HG03565 (cell line): ENCODE measurements around the gene MZF1.
A peak's percentile ranks its signal among the peaks of the same experiment; 100 is the strongest.
"Not testable (repeated sequence)": the region's sequence is repeated elsewhere in the genome, so short reads cannot be mapped to it uniquely, and the experiment has no call there.

ENCODE experiments used
- ATAC-seq: cut with Tn5 transposase; IDR thresholded peaks from one replicate; pipeline ENCODE4 v1.9.1; 2021; ENCODE audit warnings: mild to moderate bottlenecking, moderate library complexity; ENCODE audit not compliant: unreplicated experiment

MZF1 gene

DNA sequence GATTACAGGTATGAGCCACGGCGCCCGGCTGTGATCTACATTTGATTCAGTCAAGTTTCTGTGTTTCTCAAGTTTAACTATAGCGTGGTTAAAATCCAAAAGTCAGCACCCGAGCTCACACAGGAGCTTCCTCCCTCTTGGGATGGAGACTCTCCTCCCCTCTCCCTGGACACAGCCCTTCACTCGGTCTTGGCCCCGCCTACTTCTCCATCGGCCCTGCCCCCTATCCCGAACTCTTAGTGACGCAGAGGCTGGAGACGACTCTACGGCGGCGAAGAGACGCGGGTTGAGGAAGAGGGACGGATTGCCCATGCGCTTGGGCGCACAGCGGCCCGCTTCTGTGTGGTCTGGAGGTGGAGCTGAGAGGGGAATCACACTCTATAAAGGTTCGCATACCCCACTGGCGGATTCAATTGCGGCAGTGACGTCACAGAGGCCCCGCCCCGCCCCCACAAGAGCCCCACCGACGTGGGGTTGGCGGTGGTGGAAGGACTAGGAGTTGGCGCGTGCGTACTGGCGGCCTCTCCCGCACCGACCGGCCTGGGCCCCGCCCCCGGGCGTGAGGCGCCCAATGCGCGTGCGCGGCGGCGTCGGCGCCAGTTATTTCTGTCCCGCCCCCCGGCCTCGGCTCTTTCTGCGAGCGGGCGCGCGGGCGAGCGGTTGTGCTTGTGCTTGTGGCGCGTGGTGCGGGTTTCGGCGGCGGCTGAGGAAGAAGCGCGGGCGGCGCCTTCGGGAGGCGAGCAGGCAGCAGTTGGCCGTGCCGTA, 29.1 kb downstream of the MZF1 start, which contains the start of gene TRIM28:
Gene TRIM28 (plus strand): TSS at position 239 of the 765 bp plus-strand sequence. CDS start 694 bp downstream, outside the sequence.
- peak; percentile 73 for ATAC-seq

DNA sequence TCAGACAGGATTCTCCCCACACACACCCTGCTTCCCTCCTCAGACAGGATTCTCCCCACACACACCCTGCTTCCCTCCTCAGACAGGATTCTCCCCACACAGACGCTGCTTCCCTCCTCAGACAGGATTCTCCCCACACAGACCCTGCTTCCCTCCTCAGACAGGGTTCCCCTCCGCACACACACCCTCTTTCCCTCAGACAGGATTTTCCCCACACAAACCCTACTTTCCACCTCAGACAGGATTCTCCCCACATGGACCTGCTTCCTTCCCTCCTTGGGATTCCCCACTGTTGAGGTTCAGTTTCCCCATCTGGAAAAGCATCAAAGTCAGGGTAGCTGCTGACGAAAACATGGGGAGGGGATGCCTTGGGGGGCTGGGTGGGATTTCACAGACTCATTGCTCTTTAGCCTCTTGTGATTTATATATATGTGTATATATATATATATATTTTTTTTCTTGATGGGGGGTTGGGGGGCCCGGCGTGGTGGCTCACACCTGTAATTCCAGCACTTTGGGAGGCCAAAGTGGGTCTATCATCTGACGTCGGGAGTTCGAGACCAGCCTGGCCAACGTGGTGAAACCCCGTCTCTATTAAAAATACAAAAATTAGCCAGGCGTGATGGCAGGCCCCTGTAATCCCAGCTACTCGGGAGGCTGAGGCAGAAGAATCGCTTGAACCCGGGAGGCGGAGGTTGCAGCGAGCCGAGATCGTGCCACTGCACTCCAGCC, 30.3 kb downstream of the MZF1 start:
- not testable (repeated sequence) for ATAC-seq

GRCh38 chr19:58539169-58539559, 34.0 kb downstream of the MZF1 start:
- ATAC-seq: not testable (repeated sequence)

- ATAC-seq: no peak
Measured at GRCh38 chr19:58538257-58539168, 34.6 kb downstream of the MZF1 start.

DNA sequence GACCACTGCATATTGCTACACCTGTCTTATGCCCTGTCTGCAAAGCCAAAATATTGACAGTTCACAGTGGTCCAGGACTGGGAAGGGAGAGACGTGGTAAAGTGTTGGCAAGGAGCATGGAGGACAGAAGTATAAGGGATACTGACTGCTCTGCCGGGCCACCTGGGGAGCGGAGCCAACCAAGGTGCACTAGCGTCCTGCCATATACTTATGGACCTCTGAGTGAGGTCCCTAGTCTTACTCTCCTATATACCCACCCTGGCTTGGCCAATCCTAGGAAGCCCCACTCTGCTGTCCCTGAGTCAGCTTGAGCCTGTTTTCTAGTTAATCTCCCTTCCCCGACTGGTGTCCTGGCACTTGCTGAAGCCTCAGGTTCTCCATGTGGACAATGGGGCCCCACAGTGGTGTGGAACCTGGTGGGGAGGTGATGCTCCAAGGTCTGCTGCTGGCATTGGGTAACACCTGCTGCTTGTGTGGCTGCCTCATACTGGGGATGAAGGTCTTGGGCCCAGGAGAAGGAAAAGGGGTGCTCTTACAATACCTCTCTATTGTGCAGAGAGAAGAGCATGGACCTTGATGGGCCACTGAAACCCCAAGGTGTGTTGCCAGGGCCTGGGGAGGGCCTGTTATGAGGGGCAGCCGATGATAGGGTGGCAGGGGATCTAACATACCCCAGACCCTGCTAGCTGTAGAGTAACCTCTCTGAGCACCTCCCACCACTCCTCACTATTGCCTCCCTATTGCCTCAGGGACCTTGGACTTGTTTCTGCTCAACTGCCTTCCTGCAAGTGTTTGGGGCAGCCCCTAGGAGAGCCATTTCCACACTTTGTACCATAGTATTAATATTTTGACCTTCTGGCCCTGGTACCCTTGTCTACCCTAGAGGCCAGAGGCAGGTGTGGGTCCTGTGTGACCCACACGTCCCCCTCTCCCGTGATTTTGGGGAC, 36.0 kb downstream of the MZF1 start:
- ATAC-seq: no peak

GRCh38 chr19:58535857-58536256, 37.3 kb downstream of the MZF1 start:
- ATAC-seq: no peak

DNA sequence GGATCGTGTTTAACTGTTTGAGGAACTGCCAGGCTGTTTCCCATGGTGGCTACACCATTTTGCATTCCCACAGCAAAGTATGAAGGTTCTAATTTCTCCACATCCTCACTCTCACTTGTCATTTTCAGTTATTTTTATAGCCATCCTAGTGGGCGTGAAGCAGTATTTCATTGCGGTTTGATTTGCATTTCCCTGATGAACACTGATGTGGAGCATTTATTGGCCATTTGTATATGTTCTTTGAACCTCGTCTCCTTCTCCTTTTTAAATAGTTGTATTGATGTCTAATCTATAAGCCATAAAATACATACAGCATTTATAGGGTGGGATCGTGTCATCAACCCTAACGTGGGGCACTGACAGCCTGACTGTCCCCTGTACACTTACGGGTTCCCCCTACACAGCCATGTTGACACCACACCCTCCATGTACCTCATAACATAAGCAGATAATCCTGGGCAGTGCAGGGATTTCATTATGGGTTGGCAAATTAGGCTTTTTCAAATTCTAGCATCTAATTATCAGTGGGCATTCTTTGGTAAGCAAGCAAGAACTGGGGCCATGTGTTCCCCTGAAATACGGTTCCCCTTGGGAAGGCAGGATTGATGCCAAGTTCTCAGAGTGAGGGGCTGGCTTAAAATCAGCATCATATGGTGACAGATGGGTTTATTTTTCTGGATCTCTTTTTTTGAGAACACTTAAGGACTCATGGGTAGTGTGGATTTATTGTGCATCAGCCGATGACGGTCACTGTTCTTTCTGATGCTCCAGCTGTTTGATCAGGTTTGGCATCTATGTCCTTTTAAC, 41.9 kb downstream of the MZF1 start:
- no peak for ATAC-seq

GRCh38 chr19:58529405-58529804, 43.7 kb downstream of the MZF1 start:
- ATAC-seq: no peak

- ATAC-seq: no peak
Measured at GRCh38 chr19:58522709-58523108, 50.4 kb downstream of the MZF1 start.

- ATAC-seq: no peak
Measured at GRCh38 chr19:58521651-58522050, 51.5 kb downstream of the MZF1 start.

GRCh38 chr19:58520257-58520599, 52.9 kb downstream of the MZF1 start:
- ATAC-seq: no peak

DNA sequence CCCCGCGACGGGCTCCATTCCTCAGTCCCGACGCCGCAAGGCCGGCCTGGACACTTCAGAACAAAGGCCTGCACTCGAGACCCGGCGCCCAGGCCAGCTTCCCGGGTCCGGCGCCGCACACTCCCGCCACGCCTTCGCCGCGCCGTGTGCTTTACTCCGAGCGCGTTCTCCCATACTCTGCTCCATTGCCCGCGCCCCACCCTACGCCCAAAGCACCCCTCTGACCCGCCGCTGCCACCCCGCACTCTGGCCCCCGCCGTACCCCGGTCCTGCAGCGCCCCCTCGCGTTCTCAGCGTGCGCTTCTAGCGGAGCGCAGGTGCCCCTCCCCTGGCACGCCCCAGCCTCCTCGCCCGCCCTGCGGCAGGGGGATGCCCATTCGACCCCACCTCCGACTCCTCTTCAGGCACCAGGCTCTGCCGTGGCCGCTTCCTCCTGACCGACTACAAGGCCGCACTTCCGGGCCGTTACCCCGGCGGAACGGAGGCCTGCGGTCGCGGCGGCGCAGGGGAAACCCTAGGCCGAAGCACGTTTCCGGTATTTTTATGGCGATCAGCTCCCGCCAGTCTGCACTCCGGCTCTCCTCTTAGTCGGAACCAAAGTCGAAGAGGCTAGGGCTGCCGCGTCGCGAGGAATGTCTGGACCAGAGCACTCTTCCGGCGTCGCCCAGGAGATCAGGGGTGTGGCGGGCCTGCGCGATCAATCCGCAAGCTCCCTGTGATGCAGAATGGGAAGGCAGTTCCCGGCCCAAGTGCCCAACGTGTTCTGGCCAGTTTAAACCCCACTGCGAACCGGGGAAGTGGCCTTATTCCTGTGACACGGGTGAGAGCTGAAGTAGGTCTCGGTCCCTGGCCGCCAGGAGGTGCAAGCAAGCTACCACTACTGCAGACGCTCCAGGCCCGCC, 53.5 kb downstream of the MZF1 start, which contains the start of gene ZBTB45:
Gene ZBTB45 (minus strand): TSS at position 456 of the 902 bp plus-strand sequence. CDS start 2,137 bp downstream, outside the sequence.
- peak; percentile 76 for ATAC-seq

DNA sequence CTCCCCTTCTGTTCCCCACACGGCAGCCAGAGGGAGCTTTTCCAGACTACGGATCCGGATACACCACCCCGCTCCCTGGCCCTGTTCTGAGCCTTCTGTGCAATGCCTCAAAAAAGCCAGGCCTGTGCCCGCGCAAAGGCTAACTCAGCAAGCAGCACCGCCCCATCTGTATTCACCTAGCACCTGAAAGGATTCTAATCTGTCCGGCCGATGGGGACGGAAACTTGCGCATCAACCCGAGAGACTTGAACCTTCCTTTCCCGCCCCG, 54.1 kb downstream of the MZF1 start:
- ATAC-seq: peak; percentile 0

DNA sequence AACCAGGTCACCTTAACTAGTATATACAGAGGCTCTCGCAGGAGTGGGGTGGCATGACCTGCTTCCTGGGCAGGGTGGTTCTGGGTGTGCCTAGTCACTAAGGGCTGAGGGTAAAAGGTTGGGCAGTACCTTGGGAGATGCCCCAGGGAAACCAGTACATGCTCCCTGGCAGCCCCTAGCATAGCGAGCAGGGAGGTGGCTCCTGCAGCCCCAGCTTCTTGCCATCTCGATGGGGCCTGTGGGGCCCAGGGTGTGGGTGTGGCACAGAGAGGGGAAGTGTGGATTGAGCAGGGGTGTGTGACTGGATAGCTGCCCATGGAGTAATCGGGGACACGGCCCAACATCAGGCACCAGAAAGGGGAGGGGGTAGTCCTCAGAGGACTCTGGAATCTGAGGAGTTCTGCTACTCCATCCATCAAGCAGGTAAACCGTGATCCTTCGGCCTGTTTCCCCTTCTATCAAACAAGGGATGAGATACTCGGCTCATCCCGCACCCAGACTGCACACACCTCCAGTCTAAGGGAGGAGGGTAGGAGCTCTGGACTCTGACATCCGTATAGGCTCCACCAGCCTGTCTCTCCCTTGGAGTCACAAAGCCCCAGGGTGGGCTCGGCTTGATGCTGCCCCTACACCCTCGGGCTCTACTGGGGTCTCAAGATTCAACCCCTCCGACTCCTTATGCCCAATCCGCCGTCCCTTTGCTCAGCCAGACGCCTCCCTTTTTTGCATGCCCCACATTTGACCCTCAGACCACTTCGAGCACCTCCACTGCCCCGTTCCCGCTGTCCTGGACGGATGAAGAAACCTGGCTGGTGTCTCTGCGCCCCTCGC, 54.7 kb downstream of the MZF1 start:
- ATAC-seq: no peak

DNA sequence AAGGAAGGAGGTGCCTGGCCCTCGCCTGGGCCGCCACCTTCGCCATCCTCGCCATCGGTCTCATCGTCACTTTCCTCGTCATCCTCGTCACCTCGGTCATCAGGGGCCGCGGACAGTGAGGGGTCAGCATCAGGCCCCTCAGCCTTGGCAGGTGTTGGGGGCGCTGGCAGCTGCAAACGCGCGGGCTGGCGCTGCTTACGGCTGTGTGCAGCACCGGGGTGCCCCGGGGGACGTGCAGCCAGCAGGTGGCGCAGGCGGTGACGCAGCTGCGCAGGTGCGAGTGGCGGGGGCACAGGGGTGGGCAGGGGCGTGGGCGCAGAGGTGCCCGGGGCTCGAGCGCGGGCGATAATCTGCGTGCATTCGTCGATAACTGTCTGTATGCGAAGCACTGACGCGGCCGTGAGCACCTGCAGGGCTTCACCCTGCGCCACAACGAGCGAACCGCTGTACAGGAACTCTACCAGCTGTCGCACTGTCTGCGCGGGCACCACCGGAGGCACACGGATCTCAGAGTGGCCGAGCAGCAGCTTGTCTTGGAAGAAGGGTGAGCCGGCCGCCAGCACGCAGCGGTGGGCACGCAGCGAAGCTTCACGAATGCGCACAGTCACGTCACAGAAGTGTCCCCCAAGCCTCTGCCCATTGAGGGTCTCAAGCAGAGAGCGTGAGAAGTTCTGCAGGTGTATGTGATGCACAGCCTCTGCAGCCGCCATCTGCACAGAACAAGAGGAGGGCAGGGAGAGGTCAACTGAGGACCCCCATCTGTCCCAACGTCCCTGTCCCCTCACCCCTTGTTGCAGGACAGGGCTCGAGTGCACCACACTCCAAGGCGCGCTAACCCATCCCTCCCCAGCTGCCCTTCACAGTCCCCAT, 55.9 kb downstream of the MZF1 start:
- ATAC-seq: no peak

- no peak for ATAC-seq
Measured at GRCh38 chr19:58516246-58516836, 56.8 kb downstream of the MZF1 start.
